Measurements from ENCODE around the gene UNC93B1. TPM values are rescaled to one million over a fixed set of nuclear protein-coding genes. Genes with fewer than 3 reads are reported as not detected.

The UNC93B1 gene
- polyA plus RNA-seq, 1 donor (not counting 4 experiments of a cell fraction or from before 2014, with no cell fraction given), result 15.4 TPM

- no peak overlapping the region for H2AFZ ChIP-seq (ENCODE audit: control insufficient read depth, low read length)
- H3K79me2 ChIP-seq (ENCODE audit: control insufficient read depth, insufficient read depth, low read length), result peaks cover 24% of the 10 kb centered on the region
- H3K27ac ChIP-seq (ENCODE audit: control insufficient read depth, insufficient read depth, low read length), result peak overlapping the region; percentile 71
- DNase-seq (ENCODE audit: low read depth, low spot score) (no peak), FAIRE-seq (no peak)
- dilution Hi-C loops (cut with MboI; ENCODE audit: extremely low pct_ligation_motif_present, low sequenced_read_pairs), result no loop called here
- no peaks in the 10 kb centered on the region for H3K9me1 ChIP-seq (ENCODE audit: control insufficient read depth, extremely low read depth, insufficient read depth, low read length)
- H3K27me3 ChIP-seq (ENCODE audit: control insufficient read depth, extremely low read depth, insufficient read depth, low read length), result no peaks in the 10 kb centered on the region
- peaks cover 6 to 17% of the 10 kb centered on the region in 2 experiments for H3K36me3 ChIP-seq (ENCODE audit: control insufficient read depth in 2 of 2, extremely low read depth in 1 of 2, insufficient read depth in 2 of 2, low read length in 2 of 2)
- peak overlapping the region in 2 of 3 experiments; percentile 76 to 97 for H3K4me3 ChIP-seq (ENCODE audit: control insufficient read depth in 2 of 3, extremely low read depth in 1 of 3, insufficient read depth in 2 of 3, low read depth in 1 of 3, low read length in 3 of 3)
- H3K4me1 ChIP-seq (ENCODE audit: control insufficient read depth, extremely low read depth, insufficient read depth, low read length), result peaks cover 24% of the 10 kb centered on the region
- peak overlapping the region; percentile 96 for H3K9ac ChIP-seq (ENCODE audit: control insufficient read depth, extremely low read depth, insufficient read depth, low read length)
- TF ChIP-seq CTCF (optimal IDR thresholded peaks at IDR 0.05 in 1 of 3, IDR thresholded peaks at IDR 0.05 in 1 of 3, conservative IDR thresholded peaks at IDR 0.05 in 1 of 3; ENCODE audit: extremely low read depth in 1 of 3, insufficient read depth in 2 of 3, low read length in 3 of 3), result no peak
- TF ChIP-seq EZH2 (IDR thresholded peaks at IDR 0.05; ENCODE audit: low read length), result no peak
- H3K4me2 ChIP-seq (ENCODE audit: control insufficient read depth, extremely low read depth, insufficient read depth, low read depth, low read length), result peak overlapping the region; percentile 82
- H4K20me1 ChIP-seq (ENCODE audit: control insufficient read depth, extremely low read depth, insufficient read depth, low read length), result no peaks in the 10 kb centered on the region
- H3K9me3 ChIP-seq (ENCODE audit: control insufficient read depth, low read depth, low read length), result no peaks in the 10 kb centered on the region
Measured at GRCh38 chr11:68028802-68029545, 25.1 kb upstream of the UNC93B1 start.

GRCh38 chr11:68027667-68028066, 23.8 kb upstream of the UNC93B1 start:
- FAIRE-seq, result no peak
- H4K20me1 ChIP-seq (ENCODE audit: control insufficient read depth, extremely low read depth, insufficient read depth, low read length), result no peaks in the 10 kb centered on the region
- no peak overlapping the region for H3K9ac ChIP-seq (ENCODE audit: control insufficient read depth, extremely low read depth, insufficient read depth, low read length)
- no peak for DNase-seq (ENCODE audit: low read depth, low spot score)
- H3K9me1 ChIP-seq (ENCODE audit: control insufficient read depth, extremely low read depth, insufficient read depth, low read length), result no peaks in the 10 kb centered on the region
- no peak for TF ChIP-seq EZH2 (IDR thresholded peaks at IDR 0.05; ENCODE audit: low read length)
- no peak for TF ChIP-seq CTCF (optimal IDR thresholded peaks at IDR 0.05 in 1 of 3, IDR thresholded peaks at IDR 0.05 in 1 of 3, conservative IDR thresholded peaks at IDR 0.05 in 1 of 3; ENCODE audit: extremely low read depth in 1 of 3, insufficient read depth in 2 of 3, low read length in 3 of 3)
- H3K36me3 ChIP-seq (ENCODE audit: control insufficient read depth in 2 of 2, extremely low read depth in 1 of 2, insufficient read depth in 2 of 2, low read length in 2 of 2), result peaks cover 0 to 5% of the 10 kb centered on the region in 2 experiments
- no peaks in the 10 kb centered on the region for H3K27me3 ChIP-seq (ENCODE audit: control insufficient read depth, extremely low read depth, insufficient read depth, low read length)
- peaks cover 21% of the 10 kb centered on the region for H3K79me2 ChIP-seq (ENCODE audit: control insufficient read depth, insufficient read depth, low read length)
- no peak overlapping the region for H3K4me3 ChIP-seq (ENCODE audit: control insufficient read depth in 2 of 3, extremely low read depth in 1 of 3, insufficient read depth in 2 of 3, low read depth in 1 of 3, low read length in 3 of 3)
- peaks cover 24% of the 10 kb centered on the region for H3K4me1 ChIP-seq (ENCODE audit: control insufficient read depth, extremely low read depth, insufficient read depth, low read length)
- dilution Hi-C loops (cut with MboI; ENCODE audit: extremely low pct_ligation_motif_present, low sequenced_read_pairs), result no loop called here
- no peak overlapping the region for H3K4me2 ChIP-seq (ENCODE audit: control insufficient read depth, extremely low read depth, insufficient read depth, low read depth, low read length)
- no peak overlapping the region for H3K27ac ChIP-seq (ENCODE audit: control insufficient read depth, insufficient read depth, low read length)
- no peaks in the 10 kb centered on the region for H3K9me3 ChIP-seq (ENCODE audit: control insufficient read depth, low read depth, low read length)
- H2AFZ ChIP-seq (ENCODE audit: control insufficient read depth, low read length), result no peak overlapping the region

All from keratinocyte (primary cell).